AG10803 (cell line): ENCODE measurements around the gene ZG16B.

Experiments
- DNase-seq: peaks from one replicate; pipeline ENCODE4 v3.0.0; 2010; ENCODE audit warnings: low read depth
- H3K4me3 ChIP-seq: 2 replicates; pipeline ENCODE4 v1.5.1; 2011; ENCODE audit warnings: mild to moderate bottlenecking, low read length, control low read depth
- CTCF ChIP-seq: conservative IDR thresholded peaks from 2 replicates; pipeline ENCODE4 v1.5.1; 2011; ENCODE audit warnings: mild to moderate bottlenecking, low read length, control low read depth, inconsistent platforms

Gene ZG16B

GRCh38 chr16:2786061-2786825, 43.9 kb upstream of the ZG16B start:
- DNase-seq, result no peak
- TF ChIP-seq CTCF, result no peak
- no peak overlapping the region for H3K4me3 ChIP-seq

GRCh38 chr16:2786826-2787151, 43.3 kb upstream of the ZG16B start:
- TF ChIP-seq CTCF, result no peak
- no peak overlapping the region for H3K4me3 ChIP-seq
- no peak for DNase-seq

GRCh38 chr16:2787406-2787805, 42.7 kb upstream of the ZG16B start, which contains the start of gene PRSS33:
TSS of gene PRSS33 (minus strand) at chr16:2787560. CDS start at chr16:2786547, 1,013 bp downstream.
- TF ChIP-seq CTCF, result no peak
- no peak for DNase-seq

GRCh38 chr16:2787961-2788360, 42.1 kb upstream of the ZG16B start:
- no peak for TF ChIP-seq CTCF
- no peak for DNase-seq
- H3K4me3 ChIP-seq, result no peak overlapping the region

More at GRCh38 chr16:2787406-2787805, 42.7 kb upstream of the ZG16B start, which contains the start of gene PRSS33:
- H3K4me3 ChIP-seq, result no peak within 1 kb of the TSS

GRCh38 chr16:2790631-2791030, 39.5 kb upstream of the ZG16B start:
- no peak for TF ChIP-seq CTCF
- H3K4me3 ChIP-seq, result no peak overlapping the region
- no peak for DNase-seq

GRCh38 chr16:2791174-2791573, 38.9 kb upstream of the ZG16B start:
- no peak for DNase-seq
- H3K4me3 ChIP-seq, result no peak overlapping the region
- TF ChIP-seq CTCF, result no peak

- no peak for DNase-seq
- no peak for TF ChIP-seq CTCF
- no peak overlapping the region for H3K4me3 ChIP-seq
These were observed 37.2 kb upstream of the ZG16B start for GRCh38 chr16:2792940-2793339.
